Natural killer cell (primary cell): ENCODE results near the gene COMMD4. TPM values are rescaled to one million over a fixed set of nuclear protein-coding genes. Genes with fewer than 3 reads are reported as not detected.
A peak's percentile ranks its signal among the peaks of the same experiment; 100 is the strongest.
"Not testable (repeated sequence)": the region's sequence is repeated elsewhere in the genome, so short reads cannot be mapped to it uniquely, and the experiment has no call there.

Experiments used
- ATAC-seq, 3 donors: fragments of 150-1000 bp in 2 of 3; fragments of 200-7000 bp in 1 of 3; cut with Tn5 transposase; 1 replicate in 1 of 3; 2 replicates in 2 of 3; pipeline ENCODE4 v1.10.0; 2021; ENCODE audit warnings: mild to moderate bottlenecking in 2 of 3, moderate library complexity in 2 of 3
- DNase-seq, 2 donors: peaks; one replicate each; pipeline versions ENCODE4 v3.0.0 to v3.0.0-alpha.2; 2013 to 2021; ENCODE audit warnings: mixed read lengths in 1 of 2
- H3K27ac ChIP-seq: one replicate; pipeline ENCODE4 v1.5.1; 2013; ENCODE audit warnings: mild to moderate bottlenecking, low read length
- H3K27me3 ChIP-seq: one replicate; pipeline ENCODE4 v1.6.1; 2013; ENCODE audit warnings: low read length; ENCODE audit not compliant: control insufficient read depth, insufficient read depth
- H3K36me3 ChIP-seq: one replicate; pipeline ENCODE4 v1.6.1; 2013; ENCODE audit warnings: low read length; ENCODE audit not compliant: control insufficient read depth, insufficient read depth
- H3K4me1 ChIP-seq: one replicate; pipeline ENCODE4 v1.6.1; 2013; ENCODE audit warnings: low read length; ENCODE audit not compliant: control insufficient read depth, insufficient read depth
- H3K4me3 ChIP-seq: one replicate; pipeline ENCODE4 v1.5.1; 2013; ENCODE audit warnings: low read length
- H3K9me3 ChIP-seq: one replicate; pipeline ENCODE4 v1.6.1; 2013; ENCODE audit warnings: low read length; ENCODE audit not compliant: control insufficient read depth, insufficient read depth
- H3K27ac Mint-ChIP-seq, 2 donors: one replicate each; pipeline ENCODE4 v1.8.0; 2022; ENCODE audit warnings: mild to moderate bottlenecking in 2 of 2, mixed read lengths in 2 of 2, moderate library complexity in 1 of 2
- H3K27me3 Mint-ChIP-seq, 2 donors: one replicate each; pipeline ENCODE4 v1.8.0; 2022; ENCODE audit warnings: low read depth in 2 of 2, mixed read lengths in 2 of 2
- H3K36me3 Mint-ChIP-seq: one replicate; pipeline ENCODE4 v1.8.0; 2022; ENCODE audit warnings: mixed read lengths
- H3K4me1 Mint-ChIP-seq, 2 donors: one replicate each; pipeline ENCODE4 v1.8.0; 2022; ENCODE audit warnings: mixed read lengths in 2 of 2
- H3K4me3 Mint-ChIP-seq: one replicate; pipeline ENCODE4 v1.8.0; 2022; ENCODE audit warnings: mild to moderate bottlenecking, moderate library complexity, mixed read lengths
- H3K9me3 Mint-ChIP-seq, 2 donors: one replicate each; pipeline ENCODE4 v1.8.0; 2022; ENCODE audit warnings: mixed read lengths in 2 of 2
- CTCF ChIP-seq: fragments of 200-600 bp; IDR thresholded peaks from one replicate; pipeline ENCODE4 v1.8.0; 2022; ENCODE audit warnings: antibody characterized with exemption
- WGBS: methylation state at CpG from one replicate; pipeline ENCODE4 v1.1.7; 2013; ENCODE audit warnings: missing lambda C conversion rate; ENCODE audit not compliant: insufficient coverage; 5-methylcytosine and 5-hydroxymethylcytosine counted together
- intact Hi-C: fragments of 100-400 bp; cut with micrococcal nuclease; formaldehyde crosslinking; loops from one replicate; pipeline ENCODE4 v1.14.2; 2022
- total RNA-seq, 4 donors: library from RNA; stranded (reverse); fragments of 120-200 nt in 1 of 4; gene quantifications; one replicate each; pipeline versions ENCODE4 v1.2.3 to v1.2.4, GENCODE V29; 2013 to 2022

Gene COMMD4
- total RNA-seq, 3 donors from 2014 or later (not counting 1 experiment from before 2014, with no cell fraction given): 38.8 to 56.3 (median 46.8) TPM

- H3K27me3 Mint-ChIP-seq: no peaks in the 10 kb centered on the region
- TF ChIP-seq CTCF: no peak
- H3K36me3 ChIP-seq: no peaks in the 10 kb centered on the region
- peak overlapping the region; percentile 95 to 97 for H3K27ac Mint-ChIP-seq
- 4% methylated on average over 45 of the region's 45 CpGs for WGBS
- DNase-seq (no peak), ATAC-seq (peak in 1 of 3 donors; percentile 15)
- peaks cover 29% of the 10 kb centered on the region for H3K9me3 ChIP-seq
- H3K36me3 Mint-ChIP-seq: peaks cover 7% of the 10 kb centered on the region
- H3K4me3 Mint-ChIP-seq: peak overlapping the region; percentile 91
- H3K27ac ChIP-seq: peak overlapping the region; percentile 98
- H3K27me3 ChIP-seq: no peaks in the 10 kb centered on the region
- intact Hi-C loops: no loop called here
- H3K4me3 ChIP-seq: peak overlapping the region; percentile 66
- peaks cover 34 to 44% of the 10 kb centered on the region in 2 donors for H3K4me1 Mint-ChIP-seq
- peaks cover 53% of the 10 kb centered on the region for H3K4me1 ChIP-seq
- H3K9me3 Mint-ChIP-seq: peaks cover 2 to 8% of the 10 kb centered on the region in 2 donors
These were observed 12.2 kb downstream of the COMMD4 start for GRCh38 chr15:75348034-75348561.

- Mint-ChIP-seq H3K27me3 (no peaks in the 10 kb centered on the region), H3K4me1 (peaks cover 34 to 46% of the 10 kb centered on the region in 2 donors), H3K36me3 (peaks cover 7% of the 10 kb centered on the region), H3K9me3 (peaks cover 2 to 8% of the 10 kb centered on the region in 2 donors), H3K4me3 (peak overlapping the region; percentile 86), H3K27ac (peak overlapping the region; percentile 95 to 97)
- ATAC-seq (no peak), DNase-seq (peak in 1 of 2 donors; percentile 24)
- no peak for TF ChIP-seq CTCF
- H3K9me3 ChIP-seq: peaks cover 29% of the 10 kb centered on the region
- peak overlapping the region; percentile 40 for H3K4me3 ChIP-seq
- H3K27me3 ChIP-seq: no peaks in the 10 kb centered on the region
- peaks cover 53% of the 10 kb centered on the region for H3K4me1 ChIP-seq
- no peaks in the 10 kb centered on the region for H3K36me3 ChIP-seq
- intact Hi-C loops: no loop called here
- peak overlapping the region; percentile 98 for H3K27ac ChIP-seq
- 58% methylated on average over 46 of the region's 46 CpGs for WGBS
These were observed 12.9 kb downstream of the COMMD4 start for GRCh38 chr15:75348562-75349350.

GRCh38 chr15:75349351-75349669 lies 13.4 kb downstream of the COMMD4 start:
- H3K27me3 Mint-ChIP-seq, H3K4me3 ChIP-seq, H3K9me3 Mint-ChIP-seq, ATAC-seq, DNase-seq, H3K36me3 ChIP-seq, H3K36me3 Mint-ChIP-seq, H3K27me3 ChIP-seq, intact Hi-C loops: not testable (repeated sequence)
- peaks cover 29% of the 10 kb centered on the region for H3K9me3 ChIP-seq
- peaks cover 34 to 47% of the 10 kb centered on the region in 2 donors for H3K4me1 Mint-ChIP-seq
- 97% methylated on average over 8 of the region's 8 CpGs for WGBS
- peak overlapping the region; percentile 86 for H3K4me3 Mint-ChIP-seq
- peaks cover 53% of the 10 kb centered on the region for H3K4me1 ChIP-seq
- peak overlapping the region; percentile 98 for H3K27ac ChIP-seq
- H3K27ac Mint-ChIP-seq: peak overlapping the region; percentile 95 to 97

GRCh38 chr15:75349851-75350588 lies 14.2 kb downstream of the COMMD4 start:
- Histone ChIP-seq H3K27ac (peak overlapping the region; percentile 98), H3K27me3 (no peaks in the 10 kb centered on the region), H3K4me3 (no peak overlapping the region), H3K36me3 (peaks cover 6% of the 10 kb centered on the region), H3K9me3 (peaks cover 29% of the 10 kb centered on the region), H3K4me1 (peaks cover 53% of the 10 kb centered on the region)
- Mint-ChIP-seq H3K27ac (peak overlapping the region; percentile 95 to 97), H3K4me1 (peaks cover 34 to 47% of the 10 kb centered on the region in 2 donors), H3K9me3 (peaks cover 2 to 8% of the 10 kb centered on the region in 2 donors), H3K27me3 (no peaks in the 10 kb centered on the region), H3K36me3 (peaks cover 7% of the 10 kb centered on the region), H3K4me3 (peak overlapping the region; percentile 86)
- peak; percentile 75 to 92 (median 86) for ATAC-seq
- intact Hi-C loops: loop anchor here (1.0 to 2.0 kb wide), 3 partner anchors 13 to 103 kb away; partner anchors contain the start of genes COMMD4 and MAN2C1
- TF ChIP-seq CTCF: no peak
- 29% methylated on average over 9 of the region's 9 CpGs for WGBS
- peak; percentile 87 to 88 for DNase-seq
